GM23248 (cell line): ENCODE measurements around the gene CFAP299.

Experiments used
- EZH2 ChIP-seq: fragments of 200-600 bp; sonication (generic); IDR thresholded peaks from 2 replicates; pipeline ENCODE4 v1.6.1; 2018; ENCODE audit warnings: antibody characterized with exemption, mild to moderate bottlenecking; ENCODE audit not compliant: insufficient read depth, poor library complexity, severe bottlenecking
- EZH2phosphoT487 ChIP-seq: fragments of 200-600 bp; sonication (generic); IDR thresholded peaks from 2 replicates; pipeline ENCODE4 v1.6.1; 2018; ENCODE audit warnings: antibody characterized with exemption, moderate library complexity, mild to moderate bottlenecking, low read depth; ENCODE audit not compliant: insufficient read depth

GRCh38 chr4:80876810-80877209 is 541.3 kb downstream of the CFAP299 start:
- no peak for TF ChIP-seq EZH2phosphoT487
- no peak for TF ChIP-seq EZH2
